GM12864 (cell line): ENCODE data around the gene GNAL.

Source experiments
- DNase-seq: peaks from one replicate; pipeline ENCODE4 v3.0.0-alpha.2; 2011; ENCODE audit warnings: low read depth
- H3K4me3 ChIP-seq: 2 replicates; pipeline ENCODE4 v1.5.1; 2011; ENCODE audit warnings: mild to moderate bottlenecking, low read depth, low read length, control low read depth
- CTCF ChIP-seq: IDR thresholded peaks from 2 replicates; pipeline ENCODE4 v1.5.1; 2011; ENCODE audit warnings: low read depth, mild to moderate bottlenecking, moderate library complexity, low read length, control low read depth, inconsistent platforms; ENCODE audit errors: missing control alignments

The GNAL gene

GRCh38 chr18:11801573-11801972 lies 112.5 kb downstream of the GNAL start:
- no peak overlapping the region for H3K4me3 ChIP-seq
- no peak for TF ChIP-seq CTCF
- no peak for DNase-seq

- no peak for DNase-seq
- no peak overlapping the region for H3K4me3 ChIP-seq
- TF ChIP-seq CTCF: no peak
Observed at GRCh38 chr18:11802158-11802557, 113.1 kb downstream of the GNAL start.

GRCh38 chr18:11802586-11802985 lies 113.5 kb downstream of the GNAL start:
- no peak overlapping the region for H3K4me3 ChIP-seq
- TF ChIP-seq CTCF: no peak
- DNase-seq: no peak

GRCh38 chr18:11807233-11807632 lies 118.2 kb downstream of the GNAL start:
- no peak for DNase-seq
- no peak overlapping the region for H3K4me3 ChIP-seq
- TF ChIP-seq CTCF: no peak

- no peak for TF ChIP-seq CTCF
- DNase-seq: no peak
- no peak overlapping the region for H3K4me3 ChIP-seq
Observed at GRCh38 chr18:11808001-11808855, 119.2 kb downstream of the GNAL start.

- no peak for DNase-seq
- H3K4me3 ChIP-seq: no peak overlapping the region
- TF ChIP-seq CTCF: no peak
Observed at GRCh38 chr18:11809895-11810294, 120.8 kb downstream of the GNAL start.

GRCh38 chr18:11810379-11810778 lies 121.3 kb downstream of the GNAL start:
- no peak for TF ChIP-seq CTCF
- no peak for DNase-seq

More at GRCh38 chr18:11810379-11810778, 121.3 kb downstream of the GNAL start:
- H3K4me3 ChIP-seq: no peak overlapping the region
